Upper lobe of left lung (tissue), 6 donors: ENCODE measurements around the gene FOXO1. TPM values are rescaled to one million over a fixed set of nuclear protein-coding genes. Genes with fewer than 3 reads are reported as not detected.

ENCODE experiments used
- ATAC-seq, 2 donors: fragments of 200-7000 bp; cut with Tn5 transposase; one replicate each; pipeline ENCODE4 v1.9.1; 2022; ENCODE audit warnings: mild to moderate bottlenecking in 2 of 2, moderate library complexity in 2 of 2; ENCODE audit not compliant: low FRiP score in 2 of 2
- DNase-seq, 2 donors: peaks; one replicate each; pipeline ENCODE4 v3.0.0-alpha.2; 2019 to 2020
- H3K27ac ChIP-seq, 4 donors: fragments of 200-600 bp; sonication (generic); one replicate each; pipeline ENCODE4 v1.5.1; 2016 to 2019
- H3K27me3 ChIP-seq, 4 donors: fragments of 200-600 bp; sonication (generic); one replicate each; pipeline ENCODE4 v1.5.1; 2017 to 2019
- H3K36me3 ChIP-seq, 4 donors: fragments of 200-600 bp; sonication (generic); one replicate each; pipeline ENCODE4 v1.5.1; 2016 to 2019
- H3K4me1 ChIP-seq, 4 donors: fragments of 200-600 bp; sonication (generic); one replicate each; pipeline ENCODE4 v1.5.1; 2018 to 2019
- H3K4me3 ChIP-seq, 4 donors: fragments of 200-600 bp; sonication (generic); one replicate each; pipeline ENCODE4 v1.5.1; 2017 to 2019; ENCODE audit warnings: mild to moderate bottlenecking in 2 of 4, moderate library complexity in 1 of 4
- H3K9me3 ChIP-seq, 4 donors: fragments of 200-600 bp; sonication (generic); one replicate each; pipeline ENCODE4 v1.5.1; 2018 to 2019
- EP300 ChIP-seq, 4 donors: sonication (generic); formaldehyde crosslinking; IDR thresholded peaks; one replicate each; pipeline ENCODE4 v1.5.1; 2017; ENCODE audit warnings: antibody characterized with exemption in 4 of 4, control low read depth in 2 of 4
- POLR2A ChIP-seq, 4 donors: fragments of 450-650 bp; IDR thresholded peaks; one replicate each; pipeline ENCODE4 v1.5.1; 2016 to 2017; ENCODE audit warnings: antibody characterized with exemption in 4 of 4, mild to moderate bottlenecking in 2 of 4
- POLR2AphosphoS5 ChIP-seq, 2 donors: sonication (generic); formaldehyde crosslinking; IDR thresholded peaks; one replicate each; pipeline ENCODE4 v1.5.1; 2017; ENCODE audit warnings: antibody characterized with exemption in 2 of 2
- WGBS, 2 donors: methylation state at CpG; one replicate each; pipeline ENCODE4 v1.1.5; 2017 to 2018; 5-methylcytosine and 5-hydroxymethylcytosine counted together
- total RNA-seq, 6 donors: library from RNA; depleted of rRNA in 4 of 6; stranded (reverse); fragments of >200 nt in 4 of 6; gene quantifications; one replicate each; pipeline versions ENCODE4 v1.1.0 to v1.2.1, GENCODE V29; 2016 to 2021
- TF ChIP-seq, protein P1 (sequence below), 6 experiments: fragments of 450-650 bp in 4 of 6; fragments of 200-600 bp in 2 of 6; sonication (generic) in 2 of 6; IDR thresholded peaks; one replicate each; pipeline ENCODE4 v1.5.1; 2016 to 2019; ENCODE audit warnings: antibody characterized with exemption in 6 of 6
- donor health status: DM: no; HTN: no; CAD: no; lungs with moderate emphysema.
- donor health status: DM: no; HTN: yes; CAD: no; lungs with severe emphysema.

FOXO1 gene
- total RNA-seq, 6 donors from 2014 or later = 23.0 to 36.8 (median 31.2) TPM

DNA sequence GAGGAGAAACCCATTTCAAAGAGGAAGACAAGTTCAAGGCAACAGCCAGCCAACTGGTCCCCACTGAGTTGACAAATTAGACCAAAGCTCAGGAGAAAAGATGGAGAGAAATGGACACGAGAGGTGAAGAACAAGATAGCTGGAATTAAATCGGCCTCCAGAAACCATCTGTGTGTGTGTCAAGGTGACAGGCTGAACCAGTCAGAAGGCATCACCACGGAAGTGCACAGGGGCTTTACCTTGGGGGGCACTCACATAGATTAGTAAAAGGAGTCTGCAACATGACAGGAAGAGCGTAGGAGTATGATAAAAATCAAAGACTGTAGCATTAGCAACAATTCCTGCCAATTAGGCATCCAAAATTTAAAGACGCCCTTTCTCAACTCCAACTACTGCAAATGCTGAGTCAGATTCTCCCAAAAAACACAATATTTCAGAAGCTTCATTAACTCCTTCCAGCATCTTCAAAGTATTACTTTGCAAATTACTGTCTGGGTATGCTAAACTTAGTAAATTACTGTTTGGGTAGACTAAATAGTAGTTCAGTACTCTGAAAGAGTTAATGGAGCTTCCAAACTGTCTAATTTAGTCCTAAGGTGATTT, 66.2 kb downstream of the FOXO1 start:
- ATAC-seq (no peak), DNase-seq (no peak)
- no peaks in the 10 kb centered on the region for H3K27me3 ChIP-seq
- peaks cover 22 to 41% (median 30%) of the 10 kb centered on the region in 4 donors for H3K4me1 ChIP-seq
- no peaks in the 10 kb centered on the region for H3K36me3 ChIP-seq
- no peak overlapping the region for H3K4me3 ChIP-seq
- WGBS, 2 donors = 84 to 92% methylated on average over 5 of the region's 5 CpGs
- no peak overlapping the region for H3K27ac ChIP-seq
- no peaks in the 10 kb centered on the region for H3K9me3 ChIP-seq
- TF ChIP-seq POLR2AphosphoS5 (IDR thresholded peaks at IDR 0.05) (no peak), EP300 (IDR thresholded peaks at IDR 0.05) (no peak), POLR2A (IDR thresholded peaks at IDR 0.05) (no peak)
- TF ChIP-seq, protein P1, sequence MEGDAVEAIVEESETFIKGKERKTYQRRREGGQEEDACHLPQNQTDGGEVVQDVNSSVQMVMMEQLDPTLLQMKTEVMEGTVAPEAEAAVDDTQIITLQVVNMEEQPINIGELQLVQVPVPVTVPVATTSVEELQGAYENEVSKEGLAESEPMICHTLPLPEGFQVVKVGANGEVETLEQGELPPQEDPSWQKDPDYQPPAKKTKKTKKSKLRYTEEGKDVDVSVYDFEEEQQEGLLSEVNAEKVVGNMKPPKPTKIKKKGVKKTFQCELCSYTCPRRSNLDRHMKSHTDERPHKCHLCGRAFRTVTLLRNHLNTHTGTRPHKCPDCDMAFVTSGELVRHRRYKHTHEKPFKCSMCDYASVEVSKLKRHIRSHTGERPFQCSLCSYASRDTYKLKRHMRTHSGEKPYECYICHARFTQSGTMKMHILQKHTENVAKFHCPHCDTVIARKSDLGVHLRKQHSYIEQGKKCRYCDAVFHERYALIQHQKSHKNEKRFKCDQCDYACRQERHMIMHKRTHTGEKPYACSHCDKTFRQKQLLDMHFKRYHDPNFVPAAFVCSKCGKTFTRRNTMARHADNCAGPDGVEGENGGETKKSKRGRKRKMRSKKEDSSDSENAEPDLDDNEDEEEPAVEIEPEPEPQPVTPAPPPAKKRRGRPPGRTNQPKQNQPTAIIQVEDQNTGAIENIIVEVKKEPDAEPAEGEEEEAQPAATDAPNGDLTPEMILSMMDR (IDR thresholded peaks at IDR 0.05) = no peak

DNA sequence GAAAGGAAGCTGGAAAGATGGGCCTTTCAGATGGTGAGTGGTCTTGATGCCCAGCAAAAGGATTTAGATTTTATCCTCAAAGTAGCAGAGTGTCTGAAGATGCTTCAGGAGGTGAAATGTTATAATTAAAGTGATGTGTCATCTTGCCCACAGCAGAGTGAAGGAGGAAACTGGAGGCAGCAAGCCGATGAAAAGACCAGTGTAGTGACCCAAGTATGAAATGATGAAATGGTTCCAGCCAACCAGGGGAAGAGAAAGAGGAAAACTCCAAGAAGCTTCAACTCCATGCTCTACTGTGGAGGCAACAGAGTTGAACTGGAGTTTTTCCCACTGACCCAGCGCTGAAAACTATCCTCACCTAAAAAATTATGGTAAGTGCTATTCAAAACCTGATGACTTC, 66.7 kb downstream of the FOXO1 start:
- no peaks in the 10 kb centered on the region for H3K9me3 ChIP-seq
- 34 to 62% methylated on average over 2 of the region's 2 CpGs for WGBS, 2 donors
- H3K27me3 ChIP-seq = no peaks in the 10 kb centered on the region
- peaks cover 22 to 41% (median 30%) of the 10 kb centered on the region in 4 donors for H3K4me1 ChIP-seq
- H3K27ac ChIP-seq = no peak overlapping the region
- H3K4me3 ChIP-seq = no peak overlapping the region
- TF ChIP-seq EP300 (IDR thresholded peaks at IDR 0.05) (no peak), POLR2AphosphoS5 (IDR thresholded peaks at IDR 0.05) (no peak), POLR2A (IDR thresholded peaks at IDR 0.05) (no peak)
- TF ChIP-seq, protein P1 (IDR thresholded peaks at IDR 0.05) = no peak
- ATAC-seq (no peak), DNase-seq (no peak)
- no peaks in the 10 kb centered on the region for H3K36me3 ChIP-seq

DNA sequence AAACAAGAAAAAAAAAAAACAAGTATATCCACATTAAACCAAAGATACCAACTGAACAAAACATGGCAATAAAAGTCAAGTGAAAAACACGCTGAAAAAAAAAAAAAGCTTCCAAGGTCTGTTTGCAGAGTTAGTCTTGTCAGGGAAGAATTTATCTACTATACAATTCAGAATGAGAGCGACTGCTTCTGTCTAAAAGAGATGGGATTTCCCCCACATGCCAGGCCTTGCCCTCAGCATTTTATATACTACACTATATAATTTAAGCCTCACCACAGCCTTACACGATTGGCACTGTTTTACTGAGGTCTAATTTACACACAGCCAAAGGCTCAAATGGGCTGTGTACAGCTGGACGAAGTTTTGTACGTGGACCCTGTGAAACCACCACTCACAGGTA, 67.3 kb downstream of the FOXO1 start:
- TF ChIP-seq POLR2A (IDR thresholded peaks at IDR 0.05) = no peak
- TF ChIP-seq POLR2AphosphoS5 (IDR thresholded peaks at IDR 0.05) = no peak
- TF ChIP-seq, protein P1 (IDR thresholded peaks at IDR 0.05) = no peak
- TF ChIP-seq EP300 (IDR thresholded peaks at IDR 0.05) = no peak
- ATAC-seq (no peak), DNase-seq (no peak)
- Histone ChIP-seq H3K36me3 (no peaks in the 10 kb centered on the region), H3K27ac (no peak overlapping the region), H3K4me3 (no peak overlapping the region), H3K9me3 (no peaks in the 10 kb centered on the region), H3K27me3 (no peaks in the 10 kb centered on the region), H3K4me1 (peaks cover 22 to 41% (median 30%) of the 10 kb centered on the region in 4 donors)
- 79 to 90% methylated on average over 5 of the region's 5 CpGs for WGBS, 2 donors

DNA sequence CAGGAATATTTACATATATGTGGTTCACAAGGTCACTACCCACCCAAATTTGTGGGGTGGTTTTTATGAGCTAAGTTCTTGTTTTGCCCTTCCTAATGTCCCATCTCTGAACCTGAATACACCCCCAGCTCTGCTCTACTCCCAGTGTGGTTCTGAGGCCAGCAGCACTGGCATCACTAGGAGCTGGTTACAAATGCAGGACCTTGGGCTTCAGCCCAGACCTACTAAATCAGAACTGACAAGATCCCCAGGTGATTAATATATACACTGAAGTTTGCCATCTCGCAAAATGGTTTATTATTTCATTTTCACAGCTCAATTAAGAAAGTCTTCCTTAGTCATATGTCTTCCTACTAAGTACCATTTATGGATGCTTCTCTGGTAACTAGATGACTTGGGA, 67.9 kb downstream of the FOXO1 start:
- no peaks in the 10 kb centered on the region for H3K36me3 ChIP-seq
- no peaks in the 10 kb centered on the region for H3K9me3 ChIP-seq
- H3K27ac ChIP-seq = no peak overlapping the region
- TF ChIP-seq EP300 (IDR thresholded peaks at IDR 0.05) (no peak), POLR2A (IDR thresholded peaks at IDR 0.05) (no peak), POLR2AphosphoS5 (IDR thresholded peaks at IDR 0.05) (no peak)
- TF ChIP-seq, protein P1 (IDR thresholded peaks at IDR 0.05) = no peak
- WGBS, 2 donors = 36 to 70% methylated on average over 1 of the region's 1 CpG
- H3K27me3 ChIP-seq = no peaks in the 10 kb centered on the region
- no peak for ATAC-seq
- H3K4me3 ChIP-seq = no peak overlapping the region
- DNase-seq = no peak
- peaks cover 22 to 41% (median 30%) of the 10 kb centered on the region in 4 donors for H3K4me1 ChIP-seq
